HG03025 (cell line): ENCODE measurements around the gene TMEM250.

Experiments used
- ATAC-seq: cut with Tn5 transposase; IDR thresholded peaks from one replicate; pipeline ENCODE4 v1.9.1; 2021; ENCODE audit warnings: mild to moderate bottlenecking, moderate library complexity; ENCODE audit not compliant: unreplicated experiment, low FRiP score

TMEM250 gene

DNA sequence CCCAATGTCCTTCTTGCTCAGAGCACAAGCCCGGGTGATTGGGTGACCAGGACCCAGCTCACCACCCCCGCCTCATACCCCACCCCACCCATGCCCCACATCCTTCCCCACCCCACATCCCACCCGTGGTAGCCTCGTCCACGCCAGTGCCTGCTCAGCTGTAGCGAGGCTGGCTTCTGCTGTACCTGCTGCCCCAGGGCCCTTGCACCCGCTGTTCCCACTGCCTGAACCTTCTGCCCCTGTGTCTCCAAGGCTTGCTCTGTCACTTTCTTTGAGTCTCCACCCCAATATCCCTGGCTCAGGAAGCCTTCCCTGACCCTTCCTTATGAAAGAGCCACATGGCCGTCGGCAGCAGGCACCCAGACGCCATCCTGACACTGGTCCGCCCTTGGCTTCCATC is 20.5 kb downstream of the TMEM250 start:
- no peak for ATAC-seq

DNA sequence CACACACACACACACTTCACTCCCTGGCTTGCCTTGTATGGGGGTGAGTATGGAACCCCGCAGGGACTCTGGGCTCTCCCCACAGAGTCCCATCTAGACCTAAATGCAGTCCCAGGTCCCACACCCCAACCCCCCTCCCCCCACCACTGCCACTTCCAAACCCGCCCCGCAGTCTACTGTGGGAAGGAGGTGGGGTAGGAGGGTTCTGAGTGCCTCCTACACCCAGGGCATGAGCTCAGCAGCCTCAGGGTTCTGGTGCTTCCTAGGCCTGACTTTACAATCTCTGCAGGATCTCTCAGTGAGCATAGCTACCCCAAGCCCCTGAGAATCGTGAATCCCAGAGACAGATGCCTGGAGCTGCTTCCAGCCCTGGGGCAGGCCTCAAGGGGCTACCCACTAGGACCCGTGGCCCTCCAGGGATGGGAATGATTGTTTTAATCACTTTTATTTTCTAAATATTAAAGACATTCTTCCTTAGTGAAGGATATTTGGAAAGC is 22.1 kb downstream of the TMEM250 start:
- no peak for ATAC-seq

- ATAC-seq: no peak
Measured at GRCh38 chr9:136095070-136096058, 23.3 kb downstream of the TMEM250 start, which contains the start of gene NACC2. TSS of gene NACC2 (minus strand) at chr9:136095289. CDS start at chr9:136050521, 44,768 bp downstream.

DNA sequence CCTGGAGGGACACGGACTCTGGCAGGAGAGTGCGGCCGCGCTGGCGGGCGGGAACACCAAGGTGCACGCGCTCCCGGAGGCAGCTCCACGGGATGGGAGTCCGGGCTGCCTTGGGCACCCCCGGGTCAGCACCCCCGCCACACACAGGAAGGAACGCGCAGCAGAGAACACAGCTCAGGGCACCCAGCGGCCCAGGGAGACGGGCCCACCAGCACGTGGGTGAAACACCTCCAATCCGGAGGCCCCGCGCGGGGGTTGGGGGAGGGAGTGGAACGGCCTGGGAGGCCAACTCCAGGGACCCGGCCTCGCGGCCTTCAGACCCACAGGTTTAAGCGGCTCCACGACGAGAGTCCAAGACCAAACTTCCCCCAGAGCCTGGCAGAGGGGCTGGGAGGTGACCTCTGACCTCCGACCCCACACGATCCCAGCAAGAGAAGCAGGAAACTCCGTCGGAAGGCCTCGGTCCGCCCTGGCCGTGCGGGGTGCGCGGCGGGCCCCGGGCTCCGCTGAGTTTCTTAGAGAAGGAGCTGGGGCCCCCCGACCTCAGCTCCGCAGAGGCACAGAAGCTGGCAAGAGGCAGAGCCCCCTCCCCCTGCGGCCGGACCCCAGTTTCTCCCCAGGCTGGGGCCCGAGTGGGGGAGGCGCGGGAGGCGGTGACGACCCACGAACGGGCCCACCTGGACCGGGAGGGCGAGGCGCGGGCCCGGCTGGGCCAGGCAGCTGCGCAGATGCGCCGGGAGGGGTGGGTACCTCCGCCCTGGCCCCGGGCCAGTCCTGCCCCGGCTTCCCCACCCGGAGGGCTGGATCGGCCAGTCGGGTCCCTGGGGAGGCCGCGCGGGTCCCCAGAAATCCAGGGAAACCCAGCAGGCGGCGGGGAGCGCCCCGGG is 24.4 kb downstream of the TMEM250 start:
- ATAC-seq: no peak

DNA sequence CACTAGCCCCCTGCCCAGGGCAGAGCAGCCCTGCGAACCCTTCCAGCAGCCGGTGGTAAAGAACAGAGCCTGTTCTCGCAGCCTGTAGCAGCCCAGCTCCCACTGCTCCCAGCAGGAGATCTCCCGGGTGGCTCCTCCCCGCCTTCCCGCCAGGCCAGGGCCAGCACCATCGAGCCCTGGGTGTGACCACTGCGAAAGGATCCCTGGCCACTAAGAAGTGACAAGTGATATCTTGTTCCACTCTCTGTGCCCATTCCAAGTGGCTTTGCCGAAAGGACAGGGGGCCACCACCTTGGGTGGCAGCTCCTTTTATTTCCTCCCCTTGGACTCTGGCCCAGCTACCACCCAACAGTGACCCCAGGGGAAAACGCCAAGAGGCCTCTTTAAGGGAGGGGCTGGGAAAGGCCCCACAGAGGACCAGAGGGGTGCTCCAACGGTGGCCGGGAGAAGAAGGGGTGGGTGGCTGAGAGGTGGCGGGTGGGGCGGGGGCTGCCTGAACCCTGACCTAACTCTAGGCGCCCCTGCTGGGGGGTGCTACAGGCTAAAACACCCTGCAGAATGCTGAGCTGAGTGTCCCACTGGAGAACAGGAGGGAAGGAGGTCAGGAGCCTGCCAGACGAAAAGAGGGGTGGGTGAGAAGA is 25.2 kb downstream of the TMEM250 start:
- ATAC-seq: no peak

DNA sequence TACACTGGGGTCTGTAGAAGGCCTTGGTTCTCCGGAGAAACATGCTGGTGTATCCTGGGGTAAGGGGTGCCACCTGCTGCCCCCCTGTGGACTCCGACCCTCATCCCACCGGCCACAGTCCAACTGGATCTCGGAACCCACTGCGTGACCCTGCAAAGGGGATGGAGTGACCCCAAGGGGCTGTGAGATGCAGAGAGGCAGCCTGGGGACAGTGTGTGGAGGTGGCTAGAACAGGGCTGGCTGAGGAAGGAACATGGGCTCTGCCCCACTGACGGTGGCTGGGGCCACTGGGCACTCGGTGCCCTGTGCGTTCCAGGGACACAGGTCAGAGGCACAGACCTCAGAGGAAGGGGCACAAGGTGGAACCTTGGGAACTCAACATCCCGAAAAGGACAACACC is 25.9 kb downstream of the TMEM250 start:
- ATAC-seq: no peak

DNA sequence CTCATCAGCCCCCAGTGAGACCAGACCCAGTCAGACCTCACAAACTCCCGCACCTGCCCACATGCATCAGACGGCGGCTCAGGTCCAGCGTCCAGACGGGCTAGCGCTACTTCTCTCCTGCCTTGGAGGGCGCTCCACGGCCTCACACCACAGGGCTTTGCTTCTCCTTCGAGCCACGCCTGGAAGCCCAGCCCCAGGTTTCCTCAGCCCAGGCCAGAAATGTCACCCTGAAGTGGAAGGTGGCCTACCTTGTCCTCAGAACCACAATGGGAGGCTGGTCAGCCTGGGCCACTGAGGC is 26.4 kb downstream of the TMEM250 start:
- ATAC-seq: no peak

DNA sequence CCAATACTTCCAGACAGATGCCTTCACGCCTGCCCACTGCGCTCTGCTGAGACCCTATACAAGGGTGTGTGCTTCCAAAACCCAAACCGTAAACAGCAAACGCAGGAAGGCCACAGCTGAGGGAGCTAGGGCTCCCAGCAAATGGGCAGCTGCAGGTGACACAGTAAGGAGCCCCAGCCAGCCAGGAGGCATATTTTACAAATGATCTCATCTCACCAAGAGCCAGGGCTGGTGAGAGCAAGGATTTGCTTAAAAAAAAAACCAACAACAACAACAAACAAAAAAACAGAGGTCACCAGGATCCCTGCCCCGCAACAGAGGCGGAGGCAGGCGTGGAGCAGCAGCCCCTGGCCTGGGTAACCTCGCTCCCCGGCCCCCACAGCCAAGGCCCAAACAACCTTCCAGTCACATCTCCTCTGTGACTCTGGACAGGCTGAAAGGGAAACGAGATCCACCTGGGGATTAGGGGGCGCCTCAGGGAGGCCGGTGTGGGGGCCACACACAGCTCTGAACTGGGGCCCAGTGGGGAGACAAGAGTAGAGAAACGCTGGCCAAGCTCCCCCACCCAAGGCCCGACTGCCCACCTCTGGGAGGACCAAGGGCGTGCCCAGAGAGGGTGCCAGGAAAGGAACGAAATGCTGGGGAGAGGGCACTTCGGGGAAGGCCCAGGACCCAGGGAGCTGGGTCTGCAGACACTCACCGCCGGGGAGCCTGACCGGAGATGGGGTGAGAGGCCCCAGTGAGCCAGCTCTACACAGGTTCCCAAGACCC is 26.9 kb downstream of the TMEM250 start:
- ATAC-seq: no peak

DNA sequence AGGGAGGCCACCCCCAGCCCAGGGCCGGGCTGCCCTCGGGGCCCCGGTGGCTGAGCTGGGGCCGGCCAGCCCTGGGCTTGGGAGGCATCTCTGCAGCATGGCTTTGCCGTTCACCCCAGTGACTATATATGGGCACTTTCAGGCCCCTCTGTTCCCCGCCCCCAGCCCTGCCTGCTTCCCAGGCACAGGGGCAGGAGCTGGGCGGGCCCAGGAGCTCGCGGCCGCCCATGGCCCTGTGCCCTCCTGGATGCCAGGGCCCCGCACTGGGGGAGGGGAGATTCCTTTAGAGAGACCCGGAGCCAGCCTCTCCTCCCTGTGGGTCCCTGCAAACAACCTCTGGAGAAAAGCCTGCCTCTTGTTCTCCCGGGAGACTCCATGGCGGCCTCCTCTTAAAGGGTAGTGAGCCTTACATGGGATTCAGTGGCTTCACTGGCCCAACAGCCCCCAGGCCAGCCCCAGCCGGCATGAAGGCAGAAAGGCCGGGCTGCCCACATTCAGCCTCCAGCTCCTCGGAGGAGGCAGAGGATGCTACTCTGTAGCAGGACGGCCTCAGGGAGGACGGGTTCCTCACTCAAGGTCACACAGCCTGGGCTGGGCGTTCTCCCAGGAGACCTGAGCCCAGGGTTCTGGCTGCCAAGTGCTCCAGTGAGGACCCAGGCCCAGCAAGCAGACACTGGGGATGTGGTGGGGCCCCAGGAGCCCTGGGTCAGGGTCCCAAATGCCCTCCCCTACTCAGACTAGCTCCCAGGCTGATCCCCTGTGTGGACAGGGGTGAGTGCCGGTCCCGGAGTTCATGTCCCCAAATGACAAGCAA is 27.7 kb downstream of the TMEM250 start:
- ATAC-seq: no peak

- ATAC-seq: no peak
Measured at GRCh38 chr9:136090056-136090735, 28.5 kb downstream of the TMEM250 start.

DNA sequence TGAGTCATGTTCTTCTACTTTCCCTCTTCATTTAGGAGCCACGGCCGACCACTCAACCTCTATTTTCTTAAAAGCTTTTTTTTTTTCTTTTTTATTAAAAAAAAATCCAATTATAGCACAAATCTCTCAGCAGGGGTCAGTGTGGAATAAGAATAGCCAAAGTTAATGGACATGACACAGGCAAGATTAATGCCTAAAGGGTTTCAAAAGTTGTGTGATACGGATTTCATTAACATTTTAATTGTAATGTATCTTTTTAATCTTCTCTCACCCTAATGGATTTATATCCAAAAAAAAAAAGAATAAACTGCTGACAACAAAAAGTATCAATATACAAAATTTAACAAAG is 29.0 kb downstream of the TMEM250 start:
- no peak for ATAC-seq

- ATAC-seq: no peak
Measured at GRCh38 chr9:136088939-136089696, 29.6 kb downstream of the TMEM250 start.

GRCh38 chr9:136088481-136088938 is 30.2 kb downstream of the TMEM250 start:
- no peak for ATAC-seq

GRCh38 chr9:136087741-136088480 is 30.8 kb downstream of the TMEM250 start:
- ATAC-seq: no peak

- no peak for ATAC-seq
Measured at GRCh38 chr9:136086951-136087740, 31.5 kb downstream of the TMEM250 start.

DNA sequence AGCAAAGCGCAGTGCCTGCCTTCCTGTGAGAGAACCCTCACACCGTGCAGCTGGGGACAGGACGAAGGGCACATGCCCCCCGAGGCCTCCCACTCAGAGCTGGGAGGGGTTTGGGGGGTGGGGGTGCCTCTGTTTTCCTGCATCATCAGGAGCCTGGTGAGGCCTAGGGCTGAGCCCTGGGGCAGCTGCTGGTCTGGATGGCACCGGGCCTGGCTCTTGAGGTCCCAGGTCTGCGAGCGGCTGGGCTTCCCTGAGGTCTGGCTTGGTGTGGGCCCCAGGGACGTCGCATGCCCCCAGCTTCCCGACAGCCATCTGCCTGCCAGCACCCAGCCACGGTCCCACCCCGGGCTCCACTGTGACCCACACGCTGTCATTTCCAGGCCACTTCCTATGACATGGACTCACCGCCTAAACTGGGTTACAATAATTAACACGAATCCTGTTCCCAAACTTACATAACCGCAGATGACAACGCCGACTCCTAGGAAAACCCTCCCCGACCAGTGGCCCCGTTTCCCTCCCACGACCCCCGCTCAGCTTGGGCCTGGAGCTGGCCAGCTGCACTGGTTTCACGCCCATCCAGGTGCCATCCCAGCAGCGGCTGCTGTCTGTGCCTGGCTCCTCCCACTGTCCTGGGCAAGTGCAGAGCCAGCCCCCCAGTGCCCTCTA is 32.3 kb downstream of the TMEM250 start:
- ATAC-seq: no peak
